ENCODE results near the gene CRACR2B.

CRACR2B gene

GRCh38 chr11:842370-843002 is 14.8 kb downstream of the CRACR2B start, which contains the start of the genes POLR2L and TSPAN4:
Gene POLR2L, minus strand, starts transcription at chr11:842529. Its CDS starts 21 bp downstream, at chr11:842508.
Gene TSPAN4, plus strand, starts transcription at chr11:842852. Its CDS starts 7,453 bp downstream, at chr11:850305.
- Histone ChIP-seq H3K4me3 (replicated peaks; ENCODE audit: low read depth, low read length) (peak within 1 kb of the TSS; percentile 97), H3K27me3 (replicated peaks; ENCODE audit: control insufficient read depth, insufficient read depth, low read length) (no peaks in the 10 kb centered on the region), H3K36me3 (ENCODE audit: control insufficient read depth, insufficient read depth, low read length) (peaks cover 19% of the 10 kb centered on the region)
- DNase-seq (ENCODE audit: extremely low read depth, insufficient read length), result peak; percentile 93
- TF ChIP-seq CTCF (IDR thresholded peaks at IDR 0.05; ENCODE audit: insufficient read depth, low read length, poor library complexity, severe bottlenecking), result no peak

GRCh38 chr11:843086-843734 is 15.5 kb downstream of the CRACR2B start:
- peak; percentile 15 for TF ChIP-seq CTCF (IDR thresholded peaks at IDR 0.05; ENCODE audit: insufficient read depth, low read length, poor library complexity, severe bottlenecking)
- DNase-seq (ENCODE audit: extremely low read depth, insufficient read length), result no peak
- Histone ChIP-seq H3K4me3 (replicated peaks; ENCODE audit: low read depth, low read length) (peak overlapping the region; percentile 97), H3K36me3 (ENCODE audit: control insufficient read depth, insufficient read depth, low read length) (peaks cover 16% of the 10 kb centered on the region), H3K27me3 (replicated peaks; ENCODE audit: control insufficient read depth, insufficient read depth, low read length) (no peaks in the 10 kb centered on the region)

GRCh38 chr11:843818-844692 is 16.3 kb downstream of the CRACR2B start:
- Histone ChIP-seq H3K36me3 (ENCODE audit: control insufficient read depth, insufficient read depth, low read length) (peaks cover 9% of the 10 kb centered on the region), H3K27me3 (replicated peaks; ENCODE audit: control insufficient read depth, insufficient read depth, low read length) (no peaks in the 10 kb centered on the region), H3K4me3 (replicated peaks; ENCODE audit: low read depth, low read length) (peak overlapping the region; percentile 97)
- DNase-seq (ENCODE audit: extremely low read depth, insufficient read length), result no peak
- no peak for TF ChIP-seq CTCF (IDR thresholded peaks at IDR 0.05; ENCODE audit: insufficient read depth, low read length, poor library complexity, severe bottlenecking)

GRCh38 chr11:844693-845644 is 17.2 kb downstream of the CRACR2B start:
- DNase-seq (ENCODE audit: extremely low read depth, insufficient read length), result no peak
- H3K36me3 ChIP-seq (ENCODE audit: control insufficient read depth, insufficient read depth, low read length), result peaks cover 4% of the 10 kb centered on the region
- H3K27me3 ChIP-seq (replicated peaks; ENCODE audit: control insufficient read depth, insufficient read depth, low read length), result no peaks in the 10 kb centered on the region
- TF ChIP-seq CTCF (IDR thresholded peaks at IDR 0.05; ENCODE audit: insufficient read depth, low read length, poor library complexity, severe bottlenecking), result no peak
- no peak overlapping the region for H3K4me3 ChIP-seq (replicated peaks; ENCODE audit: low read depth, low read length)
